ENCODE data around the gene TEX54. TPM values are rescaled to one million over a fixed set of nuclear protein-coding genes. Genes with fewer than 3 reads are reported as not detected.

Gene TEX54
- total and polyA plus RNA-seq, 2 experiments from 2014 or later, result 1.8 TPM; not detected in 1

GRCh38 chr11:62805076-62805892, 27.4 kb downstream of the TEX54 start, which contains the start of gene NXF1:
NXF1 (minus strand) TSS chr11:62805440; CDS start chr11:62805356, 84 bp downstream.
- peak; percentile 3 for TF ChIP-seq CTCF (IDR thresholded peaks at IDR 0.05; ENCODE audit: poor library complexity)
- TF ChIP-seq EZH2 (IDR thresholded peaks at IDR 0.05; ENCODE audit: borderline replicate concordance), result no peak
- TF ChIP-seq EZH2phosphoT487 (IDR thresholded peaks at IDR 0.05; ENCODE audit: low read depth, severe bottlenecking, unreplicated experiment), result no peak
- Histone ChIP-seq H3K27me3 (no peaks in the 10 kb centered on the region), H4K20me1 (ENCODE audit: insufficient read depth, poor library complexity, severe bottlenecking) (no peaks in the 10 kb centered on the region), H3K36me3 (replicated peaks; ENCODE audit: insufficient read depth, low read depth) (no peaks in the 10 kb centered on the region), H3K4me2 (peak within 1 kb of the TSS; percentile 83), H3K9me2 (replicated peaks; ENCODE audit: insufficient read depth) (no peaks in the 10 kb centered on the region), H3K4me3 (peak within 1 kb of the TSS; percentile 67), H2AFZ (peak within 1 kb of the TSS; percentile 62), H3K4me1 (ENCODE audit: insufficient read depth) (peaks cover 19% of the 10 kb centered on the region), H3K79me2 (peaks cover 32% of the 10 kb centered on the region), H3K9me3 (ENCODE audit: low read depth) (no peaks in the 10 kb centered on the region), H3K27ac (peak within 1 kb of the TSS; percentile 86)
- DNase-seq (ENCODE audit: low spot score), result peak; percentile 98
- 1% methylated on average over 74 of the region's 77 CpGs for whole genome bisulfite sequencing (ENCODE audit: low lambda C conversion rate, missing lambda C conversion rate)

- WGBS (ENCODE audit: low lambda C conversion rate, missing lambda C conversion rate), result 9% methylated on average over 14 of the region's 14 CpGs
- Histone ChIP-seq H3K4me2 (peak overlapping the region; percentile 82), H3K9me2 (replicated peaks; ENCODE audit: insufficient read depth) (no peaks in the 10 kb centered on the region), H3K36me3 (replicated peaks; ENCODE audit: insufficient read depth, low read depth) (no peaks in the 10 kb centered on the region), H3K27me3 (no peaks in the 10 kb centered on the region), H2AFZ (no peak overlapping the region), H4K20me1 (ENCODE audit: insufficient read depth, poor library complexity, severe bottlenecking) (no peaks in the 10 kb centered on the region), H3K4me1 (ENCODE audit: insufficient read depth) (peaks cover 19% of the 10 kb centered on the region), H3K4me3 (peak overlapping the region; percentile 67), H3K79me2 (peaks cover 32% of the 10 kb centered on the region), H3K27ac (peak overlapping the region; percentile 68), H3K9me3 (ENCODE audit: low read depth) (no peaks in the 10 kb centered on the region)
- DNase-seq (ENCODE audit: low spot score), result peak; percentile 39
- TF ChIP-seq EZH2 (IDR thresholded peaks at IDR 0.05; ENCODE audit: borderline replicate concordance) (no peak), CTCF (IDR thresholded peaks at IDR 0.05; ENCODE audit: poor library complexity) (no peak), EZH2phosphoT487 (IDR thresholded peaks at IDR 0.05; ENCODE audit: low read depth, severe bottlenecking, unreplicated experiment) (no peak)
Measured at GRCh38 chr11:62804310-62805075, 28.1 kb downstream of the TEX54 start.

- H3K27ac ChIP-seq, result no peak overlapping the region
- TF ChIP-seq CTCF (IDR thresholded peaks at IDR 0.05; ENCODE audit: poor library complexity) (no peak), EZH2phosphoT487 (IDR thresholded peaks at IDR 0.05; ENCODE audit: low read depth, severe bottlenecking, unreplicated experiment) (no peak), EZH2 (IDR thresholded peaks at IDR 0.05; ENCODE audit: borderline replicate concordance) (no peak)
- H3K4me2 ChIP-seq, result no peak overlapping the region
- H3K27me3 ChIP-seq, result no peaks in the 10 kb centered on the region
- no peaks in the 10 kb centered on the region for H3K36me3 ChIP-seq (replicated peaks; ENCODE audit: insufficient read depth, low read depth)
- H2AFZ ChIP-seq, result no peak overlapping the region
- 94% methylated on average over 4 of the region's 4 CpGs for WGBS (ENCODE audit: low lambda C conversion rate, missing lambda C conversion rate)
- H3K9me3 ChIP-seq (ENCODE audit: low read depth), result no peaks in the 10 kb centered on the region
- no peak for DNase-seq (ENCODE audit: low spot score)
- H3K9me2 ChIP-seq (replicated peaks; ENCODE audit: insufficient read depth), result no peaks in the 10 kb centered on the region
- H3K79me2 ChIP-seq, result peaks cover 32% of the 10 kb centered on the region
- no peaks in the 10 kb centered on the region for H4K20me1 ChIP-seq (ENCODE audit: insufficient read depth, poor library complexity, severe bottlenecking)
- peaks cover 11% of the 10 kb centered on the region for H3K4me1 ChIP-seq (ENCODE audit: insufficient read depth)
- no peak overlapping the region for H3K4me3 ChIP-seq
Measured at GRCh38 chr11:62801071-62801470, 31.6 kb downstream of the TEX54 start.
